OCI-LY3 (cell line): ENCODE results near the gene PLCB1.

Experiments
- EZH2phosphoT487 ChIP-seq: fragments of 200-600 bp; shearing (Covaris generic); IDR thresholded peaks from 2 replicates; pipeline ENCODE4 v1.6.1; 2018; ENCODE audit warnings: antibody characterized with exemption, mixed run types, low read depth
- TF ChIP-seq, protein P1 (sequence below): fragments of 200-600, 300-600 bp; sonication (generic); IDR thresholded peaks from 2 replicates; pipeline ENCODE4 v1.5.1; 2014; ENCODE audit warnings: antibody characterized with exemption, low read length, low read depth

DNA sequence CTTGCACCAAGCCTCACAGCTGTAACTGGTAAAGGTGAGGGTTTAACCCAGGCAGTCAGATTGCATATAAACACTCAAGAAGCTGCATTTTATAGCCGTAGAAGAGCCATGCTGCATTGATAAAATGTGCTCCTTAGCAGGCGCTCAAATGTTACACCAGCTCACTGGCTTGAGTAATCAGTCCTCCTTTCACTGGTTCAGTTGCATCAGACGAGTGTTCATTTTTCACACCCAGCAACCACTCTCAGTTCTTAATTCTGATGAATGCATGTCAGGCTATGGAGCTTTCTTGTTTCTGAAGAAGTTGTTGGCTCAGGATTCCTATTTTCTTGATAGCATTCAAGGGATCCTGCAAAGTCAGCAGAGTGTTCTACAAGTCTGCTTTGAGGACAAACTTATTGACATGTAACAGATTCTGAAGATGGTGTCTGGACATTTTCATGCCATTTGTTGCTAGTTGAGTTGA is 198.3 kb downstream of the PLCB1 start:
- TF ChIP-seq EZH2phosphoT487: no peak
- TF ChIP-seq, protein P1, sequence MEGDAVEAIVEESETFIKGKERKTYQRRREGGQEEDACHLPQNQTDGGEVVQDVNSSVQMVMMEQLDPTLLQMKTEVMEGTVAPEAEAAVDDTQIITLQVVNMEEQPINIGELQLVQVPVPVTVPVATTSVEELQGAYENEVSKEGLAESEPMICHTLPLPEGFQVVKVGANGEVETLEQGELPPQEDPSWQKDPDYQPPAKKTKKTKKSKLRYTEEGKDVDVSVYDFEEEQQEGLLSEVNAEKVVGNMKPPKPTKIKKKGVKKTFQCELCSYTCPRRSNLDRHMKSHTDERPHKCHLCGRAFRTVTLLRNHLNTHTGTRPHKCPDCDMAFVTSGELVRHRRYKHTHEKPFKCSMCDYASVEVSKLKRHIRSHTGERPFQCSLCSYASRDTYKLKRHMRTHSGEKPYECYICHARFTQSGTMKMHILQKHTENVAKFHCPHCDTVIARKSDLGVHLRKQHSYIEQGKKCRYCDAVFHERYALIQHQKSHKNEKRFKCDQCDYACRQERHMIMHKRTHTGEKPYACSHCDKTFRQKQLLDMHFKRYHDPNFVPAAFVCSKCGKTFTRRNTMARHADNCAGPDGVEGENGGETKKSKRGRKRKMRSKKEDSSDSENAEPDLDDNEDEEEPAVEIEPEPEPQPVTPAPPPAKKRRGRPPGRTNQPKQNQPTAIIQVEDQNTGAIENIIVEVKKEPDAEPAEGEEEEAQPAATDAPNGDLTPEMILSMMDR: no peak
